Measurements from ENCODE around the gene RAB22A. TPM values are rescaled to one million over a fixed set of nuclear protein-coding genes. Genes with fewer than 3 reads are reported as not detected.

RAB22A gene
- total RNA-seq, 1 donor from 2014 or later = 7.9 TPM

DNA sequence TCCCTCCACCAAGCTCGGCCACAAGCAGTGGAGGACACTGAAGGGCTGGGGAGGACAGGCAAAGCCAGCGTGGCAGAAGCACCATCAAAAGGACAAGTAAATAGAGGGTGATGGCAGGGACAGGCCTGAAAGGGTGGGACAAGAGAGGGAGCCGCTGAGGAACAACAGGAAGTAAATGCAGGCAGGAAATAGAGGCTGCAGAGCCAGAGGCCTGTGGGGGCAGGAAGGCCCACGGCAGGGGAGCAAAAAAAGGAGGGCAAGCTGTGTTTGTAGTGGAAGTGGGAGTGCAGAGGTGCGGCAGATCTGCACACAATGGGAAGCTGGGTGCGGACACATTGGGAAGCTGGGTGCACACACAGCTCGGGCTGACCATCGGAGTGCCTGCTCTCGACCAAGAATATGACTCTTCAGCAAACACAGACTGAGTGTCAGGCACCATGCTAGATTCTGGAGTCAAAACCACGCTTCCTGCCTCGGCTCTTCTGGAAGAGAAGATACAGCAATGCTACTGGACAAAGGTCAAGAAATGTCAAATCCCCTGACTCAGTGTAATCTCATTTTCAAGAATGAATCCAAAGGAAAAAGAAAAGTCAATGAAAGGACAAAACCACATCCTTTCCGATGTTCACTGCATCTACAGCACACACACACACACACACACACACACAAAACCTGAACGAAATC lies 40.4 kb upstream of the RAB22A start:
- H3K9ac ChIP-seq = no peak overlapping the region
- Mint-ChIP-seq H3K27me3 (ENCODE audit: insufficient read depth, low read depth) (no peaks in the 10 kb centered on the region), H3K27ac (no peak overlapping the region), H3K36me3 (peaks cover 16% of the 10 kb centered on the region), H3K9me3 (peaks cover 2% of the 10 kb centered on the region), H3K4me1 (no peaks in the 10 kb centered on the region), H3K4me3 (no peak overlapping the region)
- peaks cover 6% of the 10 kb centered on the region for H3K36me3 ChIP-seq
- TF ChIP-seq, protein P1, sequence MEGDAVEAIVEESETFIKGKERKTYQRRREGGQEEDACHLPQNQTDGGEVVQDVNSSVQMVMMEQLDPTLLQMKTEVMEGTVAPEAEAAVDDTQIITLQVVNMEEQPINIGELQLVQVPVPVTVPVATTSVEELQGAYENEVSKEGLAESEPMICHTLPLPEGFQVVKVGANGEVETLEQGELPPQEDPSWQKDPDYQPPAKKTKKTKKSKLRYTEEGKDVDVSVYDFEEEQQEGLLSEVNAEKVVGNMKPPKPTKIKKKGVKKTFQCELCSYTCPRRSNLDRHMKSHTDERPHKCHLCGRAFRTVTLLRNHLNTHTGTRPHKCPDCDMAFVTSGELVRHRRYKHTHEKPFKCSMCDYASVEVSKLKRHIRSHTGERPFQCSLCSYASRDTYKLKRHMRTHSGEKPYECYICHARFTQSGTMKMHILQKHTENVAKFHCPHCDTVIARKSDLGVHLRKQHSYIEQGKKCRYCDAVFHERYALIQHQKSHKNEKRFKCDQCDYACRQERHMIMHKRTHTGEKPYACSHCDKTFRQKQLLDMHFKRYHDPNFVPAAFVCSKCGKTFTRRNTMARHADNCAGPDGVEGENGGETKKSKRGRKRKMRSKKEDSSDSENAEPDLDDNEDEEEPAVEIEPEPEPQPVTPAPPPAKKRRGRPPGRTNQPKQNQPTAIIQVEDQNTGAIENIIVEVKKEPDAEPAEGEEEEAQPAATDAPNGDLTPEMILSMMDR (IDR thresholded peaks at IDR 0.05) = no peak
- TF ChIP-seq EZH2phosphoT487 (IDR thresholded peaks at IDR 0.05) = no peak
- TF ChIP-seq EZH2 (IDR thresholded peaks at IDR 0.05) = no peak
- no peaks in the 10 kb centered on the region for H3K27me3 ChIP-seq
- peaks cover under 1% of the 10 kb centered on the region for H3K9me3 ChIP-seq (ENCODE audit: low read depth)
- H4K20me1 ChIP-seq (ENCODE audit: low read depth) = no peaks in the 10 kb centered on the region
- no peak overlapping the region for H2AFZ ChIP-seq (replicated peaks)
- no peak overlapping the region for H3K27ac ChIP-seq
- no peak overlapping the region for H3K4me2 ChIP-seq
- no peaks in the 10 kb centered on the region for H3K4me1 ChIP-seq
- no peaks in the 10 kb centered on the region for H3F3A ChIP-seq (ENCODE audit: low read depth)
- H3K4me3 ChIP-seq = no peak overlapping the region
- no peaks in the 10 kb centered on the region for H3K79me2 ChIP-seq (ENCODE audit: low read depth)
- DNase-seq (ENCODE audit: low spot score) = no peak

DNA sequence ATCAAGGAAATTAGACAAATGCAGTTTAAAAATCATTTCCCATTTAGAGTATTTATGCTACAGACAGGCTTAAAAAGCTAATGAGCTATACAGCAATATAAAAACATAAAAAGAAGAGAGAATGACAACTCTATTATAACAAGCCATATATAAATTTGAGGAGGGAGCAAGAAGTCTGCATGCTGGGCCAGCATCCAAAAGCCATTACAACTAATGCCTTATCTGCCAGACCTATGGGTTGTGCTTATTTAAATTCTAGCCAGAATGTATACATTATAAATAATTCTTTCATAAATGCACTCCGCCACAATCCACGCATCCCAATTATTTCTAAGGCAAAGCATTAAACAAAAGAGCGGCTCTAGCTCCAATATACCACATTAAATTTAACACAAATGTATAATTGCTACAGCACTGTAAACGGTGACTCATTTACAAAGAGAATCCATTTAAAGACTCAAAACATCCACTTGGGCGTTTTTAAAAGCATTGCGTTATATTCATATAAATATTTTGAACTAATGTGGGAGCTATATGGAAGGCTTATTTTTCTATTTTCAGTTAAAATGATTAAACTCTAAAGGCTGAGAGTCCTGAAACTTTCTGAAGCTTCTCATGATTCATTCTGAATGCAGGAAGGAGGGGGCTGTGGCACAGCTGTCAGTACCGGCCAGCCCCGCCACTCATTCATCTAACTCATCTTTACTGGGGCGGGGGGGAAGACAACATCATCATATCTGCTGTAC lies 37.7 kb upstream of the RAB22A start:
- Histone ChIP-seq H3K4me1 (no peaks in the 10 kb centered on the region), H3K79me2 (ENCODE audit: low read depth) (peaks cover 3% of the 10 kb centered on the region), H4K20me1 (ENCODE audit: low read depth) (no peaks in the 10 kb centered on the region), H3K9ac (peak overlapping the region; percentile 24), H3K9me3 (ENCODE audit: low read depth) (peaks cover 8% of the 10 kb centered on the region), H2AFZ (replicated peaks) (no peak overlapping the region), H3K4me3 (no peak overlapping the region), H3K4me2 (no peak overlapping the region), H3K27me3 (no peaks in the 10 kb centered on the region), H3K27ac (no peak overlapping the region), H3F3A (ENCODE audit: low read depth) (no peaks in the 10 kb centered on the region), H3K36me3 (peaks cover 6% of the 10 kb centered on the region)
- Mint-ChIP-seq H3K4me1 (no peaks in the 10 kb centered on the region), H3K9me3 (peaks cover 6% of the 10 kb centered on the region), H3K4me3 (no peak overlapping the region), H3K27ac (no peak overlapping the region), H3K27me3 (ENCODE audit: insufficient read depth, low read depth) (peaks cover 8% of the 10 kb centered on the region), H3K36me3 (peaks cover 20% of the 10 kb centered on the region)
- TF ChIP-seq, protein P1 (IDR thresholded peaks at IDR 0.05) = no peak
- TF ChIP-seq EZH2 (IDR thresholded peaks at IDR 0.05) = no peak
- no peak for TF ChIP-seq EZH2phosphoT487 (IDR thresholded peaks at IDR 0.05)
- DNase-seq (ENCODE audit: low spot score) = no peak

DNA sequence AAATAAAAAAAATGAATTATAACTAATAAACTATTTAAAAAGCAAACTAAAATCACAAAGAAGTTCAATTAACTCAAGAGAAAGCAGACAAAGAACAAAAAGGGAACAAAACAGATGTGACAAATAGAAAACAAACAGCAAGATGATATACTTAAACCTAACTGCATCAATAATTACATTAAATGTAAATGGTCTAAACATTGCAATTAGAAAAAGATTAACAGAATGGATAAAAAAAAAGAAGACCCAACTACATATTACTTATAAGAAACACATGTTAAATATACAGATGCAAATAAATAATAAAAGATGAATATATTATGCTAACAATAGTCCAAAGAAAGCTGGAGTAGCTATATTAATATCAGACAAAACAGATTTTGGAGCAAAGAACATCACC lies 35.1 kb upstream of the RAB22A start:
- H3K27me3 ChIP-seq = no peaks in the 10 kb centered on the region
- no peaks in the 10 kb centered on the region for H3F3A ChIP-seq (ENCODE audit: low read depth)
- no peak overlapping the region for H3K4me2 ChIP-seq
- H4K20me1 ChIP-seq (ENCODE audit: low read depth) = no peaks in the 10 kb centered on the region
- Mint-ChIP-seq H3K9me3 (peaks cover 6% of the 10 kb centered on the region), H3K27me3 (ENCODE audit: insufficient read depth, low read depth) (peaks cover 8% of the 10 kb centered on the region), H3K4me3 (no peak overlapping the region), H3K4me1 (peaks cover 9% of the 10 kb centered on the region), H3K36me3 (peaks cover 9% of the 10 kb centered on the region), H3K27ac (no peak overlapping the region)
- TF ChIP-seq, protein P1 (IDR thresholded peaks at IDR 0.05) = no peak
- TF ChIP-seq EZH2 (IDR thresholded peaks at IDR 0.05) (no peak), EZH2phosphoT487 (IDR thresholded peaks at IDR 0.05) (no peak)
- H3K27ac ChIP-seq = no peak overlapping the region
- DNase-seq (ENCODE audit: low spot score) = no peak
- peaks cover 8% of the 10 kb centered on the region for H3K9me3 ChIP-seq (ENCODE audit: low read depth)
- peaks cover 7% of the 10 kb centered on the region for H3K4me1 ChIP-seq
- no peak overlapping the region for H3K4me3 ChIP-seq
- peaks cover 3% of the 10 kb centered on the region for H3K79me2 ChIP-seq (ENCODE audit: low read depth)
- H3K36me3 ChIP-seq = peaks cover 6% of the 10 kb centered on the region
- H2AFZ ChIP-seq (replicated peaks) = no peak overlapping the region
- no peak overlapping the region for H3K9ac ChIP-seq
